Ishikawa (cell line): ENCODE measurements around the gene C17orf75.

Experiments
- CEBPB ChIP-seq: IDR thresholded peaks from 2 replicates; pipeline ENCODE4 v1.6.1; 2012
- CREB1 ChIP-seq: IDR thresholded peaks from 2 replicates; pipeline ENCODE4 v1.6.1; 2012; ENCODE audit warnings: low read depth
- EGR1 ChIP-seq: IDR thresholded peaks from 2 replicates; pipeline ENCODE4 v1.6.1; 2012
- EP300 ChIP-seq: IDR thresholded peaks from 2 replicates; pipeline ENCODE4 v1.6.1; 2012; ENCODE audit warnings: borderline replicate concordance
- FOXM1 ChIP-seq: IDR thresholded peaks from 2 replicates; pipeline ENCODE4 v1.6.1; 2012; ENCODE audit warnings: low read depth, borderline replicate concordance
- NFIC ChIP-seq: IDR thresholded peaks from 2 replicates; pipeline ENCODE4 v1.6.1; 2012
- RAD21 ChIP-seq: IDR thresholded peaks from 2 replicates; pipeline ENCODE4 v1.6.1; 2012; ENCODE audit warnings: low read depth
- TAF1 ChIP-seq: IDR thresholded peaks from 2 replicates; pipeline ENCODE4 v1.6.1; 2012; ENCODE audit warnings: low read depth, mild to moderate bottlenecking
- TCF12 ChIP-seq: IDR thresholded peaks from 2 replicates; pipeline ENCODE4 v1.6.1; 2012; ENCODE audit warnings: low read depth
- TEAD4 ChIP-seq: IDR thresholded peaks from 2 replicates; pipeline ENCODE4 v1.6.1; 2012
- YY1 ChIP-seq: IDR thresholded peaks from 2 replicates; pipeline ENCODE4 v1.6.1; 2012; ENCODE audit warnings: low read depth
- ZBTB7A ChIP-seq: IDR thresholded peaks from 2 replicates; pipeline ENCODE4 v1.6.1; 2012; ENCODE audit warnings: low read depth
- TF ChIP-seq, protein P1 (sequence below): IDR thresholded peaks from 2 replicates; pipeline ENCODE4 v1.6.1; 2012
- TF ChIP-seq, protein P2 (sequence below): IDR thresholded peaks from 2 replicates; pipeline ENCODE4 v1.6.1; 2012
- TF ChIP-seq, protein P3 (sequence below): IDR thresholded peaks from 2 replicates; pipeline ENCODE4 v1.6.1; 2012; ENCODE audit warnings: low read depth, mild to moderate bottlenecking

The C17orf75 gene

DNA sequence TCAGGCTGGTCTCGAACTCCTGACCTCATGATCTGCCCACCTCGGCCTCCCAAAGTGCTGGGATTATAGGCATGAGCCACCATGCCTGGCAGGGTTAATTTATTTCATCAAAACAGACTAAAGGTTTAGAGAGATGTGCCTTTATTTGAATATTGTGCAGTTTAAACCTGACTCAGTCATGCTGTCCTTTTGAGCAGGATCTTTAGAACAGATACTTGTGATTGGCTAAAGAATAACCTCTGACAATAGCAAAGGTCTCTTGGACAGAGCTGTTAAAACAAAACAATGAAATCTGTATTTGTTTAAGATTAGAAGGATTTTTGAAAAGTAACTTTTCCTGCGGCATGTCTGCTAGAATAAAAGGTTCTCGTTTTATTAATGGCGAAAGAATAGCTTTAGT lies 44.0 kb upstream of the C17orf75 start:
- TF ChIP-seq CEBPB (no peak), TEAD4 (no peak), NFIC (no peak), RAD21 (no peak), TAF1 (no peak), EGR1 (no peak), FOXM1 (no peak), ZBTB7A (no peak), YY1 (no peak), TCF12 (no peak), EP300 (no peak), CREB1 (no peak)
- TF ChIP-seq, protein P1, sequence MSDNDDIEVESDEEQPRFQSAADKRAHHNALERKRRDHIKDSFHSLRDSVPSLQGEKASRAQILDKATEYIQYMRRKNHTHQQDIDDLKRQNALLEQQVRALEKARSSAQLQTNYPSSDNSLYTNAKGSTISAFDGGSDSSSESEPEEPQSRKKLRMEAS = no peak
- TF ChIP-seq, protein P2, sequence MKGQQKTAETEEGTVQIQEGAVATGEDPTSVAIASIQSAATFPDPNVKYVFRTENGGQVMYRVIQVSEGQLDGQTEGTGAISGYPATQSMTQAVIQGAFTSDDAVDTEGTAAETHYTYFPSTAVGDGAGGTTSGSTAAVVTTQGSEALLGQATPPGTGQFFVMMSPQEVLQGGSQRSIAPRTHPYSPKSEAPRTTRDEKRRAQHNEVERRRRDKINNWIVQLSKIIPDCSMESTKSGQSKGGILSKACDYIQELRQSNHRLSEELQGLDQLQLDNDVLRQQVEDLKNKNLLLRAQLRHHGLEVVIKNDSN = no peak
- TF ChIP-seq, protein P3, sequence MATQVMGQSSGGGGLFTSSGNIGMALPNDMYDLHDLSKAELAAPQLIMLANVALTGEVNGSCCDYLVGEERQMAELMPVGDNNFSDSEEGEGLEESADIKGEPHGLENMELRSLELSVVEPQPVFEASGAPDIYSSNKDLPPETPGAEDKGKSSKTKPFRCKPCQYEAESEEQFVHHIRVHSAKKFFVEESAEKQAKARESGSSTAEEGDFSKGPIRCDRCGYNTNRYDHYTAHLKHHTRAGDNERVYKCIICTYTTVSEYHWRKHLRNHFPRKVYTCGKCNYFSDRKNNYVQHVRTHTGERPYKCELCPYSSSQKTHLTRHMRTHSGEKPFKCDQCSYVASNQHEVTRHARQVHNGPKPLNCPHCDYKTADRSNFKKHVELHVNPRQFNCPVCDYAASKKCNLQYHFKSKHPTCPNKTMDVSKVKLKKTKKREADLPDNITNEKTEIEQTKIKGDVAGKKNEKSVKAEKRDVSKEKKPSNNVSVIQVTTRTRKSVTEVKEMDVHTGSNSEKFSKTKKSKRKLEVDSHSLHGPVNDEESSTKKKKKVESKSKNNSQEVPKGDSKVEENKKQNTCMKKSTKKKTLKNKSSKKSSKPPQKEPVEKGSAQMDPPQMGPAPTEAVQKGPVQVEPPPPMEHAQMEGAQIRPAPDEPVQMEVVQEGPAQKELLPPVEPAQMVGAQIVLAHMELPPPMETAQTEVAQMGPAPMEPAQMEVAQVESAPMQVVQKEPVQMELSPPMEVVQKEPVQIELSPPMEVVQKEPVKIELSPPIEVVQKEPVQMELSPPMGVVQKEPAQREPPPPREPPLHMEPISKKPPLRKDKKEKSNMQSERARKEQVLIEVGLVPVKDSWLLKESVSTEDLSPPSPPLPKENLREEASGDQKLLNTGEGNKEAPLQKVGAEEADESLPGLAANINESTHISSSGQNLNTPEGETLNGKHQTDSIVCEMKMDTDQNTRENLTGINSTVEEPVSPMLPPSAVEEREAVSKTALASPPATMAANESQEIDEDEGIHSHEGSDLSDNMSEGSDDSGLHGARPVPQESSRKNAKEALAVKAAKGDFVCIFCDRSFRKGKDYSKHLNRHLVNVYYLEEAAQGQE = no peak

DNA sequence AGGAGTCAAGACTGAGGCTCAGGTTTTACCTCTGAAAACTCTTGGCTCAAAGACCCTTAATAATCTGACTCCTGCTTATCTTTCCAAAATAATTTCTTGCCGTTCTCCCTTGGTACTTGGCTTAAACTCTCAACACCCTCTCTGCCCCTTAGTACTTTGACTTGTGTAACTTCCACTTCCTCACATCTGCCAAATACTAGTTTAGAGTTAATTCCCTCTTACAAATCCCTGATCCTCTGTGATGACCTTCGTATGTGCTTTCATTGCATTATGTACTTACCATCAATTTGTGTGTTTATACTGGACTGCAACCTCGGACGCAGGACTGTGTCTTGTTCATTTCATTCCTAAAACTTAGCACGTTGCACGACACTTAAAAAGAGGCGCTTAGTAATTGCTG lies 43.1 kb upstream of the C17orf75 start:
- no peak for TF ChIP-seq FOXM1
- TF ChIP-seq, protein P2 = no peak

DNA sequence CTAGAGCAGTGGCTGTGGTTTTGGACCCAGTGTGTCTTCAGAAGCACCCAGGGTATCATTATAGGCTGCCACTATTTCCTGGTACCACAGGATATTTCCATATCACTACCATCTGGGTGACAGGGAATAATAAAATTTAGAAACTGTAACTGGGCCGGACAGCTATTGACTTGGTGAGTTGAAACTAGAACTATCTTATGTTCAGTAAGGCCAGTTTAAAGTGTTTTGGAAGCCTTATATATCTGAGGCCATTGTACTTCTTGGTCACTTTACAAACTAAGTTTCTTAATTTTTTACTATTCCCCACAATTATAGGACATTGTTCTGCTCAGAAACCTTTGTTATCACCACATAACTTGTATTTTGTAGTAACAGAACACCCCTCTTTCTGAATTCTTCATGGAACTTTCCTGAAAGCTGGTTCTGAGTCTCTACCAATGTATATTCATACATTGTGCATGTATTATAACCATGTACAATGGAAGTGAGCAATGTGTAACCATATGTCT lies 42.0 kb upstream of the C17orf75 start:
- TF ChIP-seq NFIC (no peak), CREB1 (no peak), TAF1 (no peak), FOXM1 (no peak), ZBTB7A (no peak), CEBPB (no peak)

DNA sequence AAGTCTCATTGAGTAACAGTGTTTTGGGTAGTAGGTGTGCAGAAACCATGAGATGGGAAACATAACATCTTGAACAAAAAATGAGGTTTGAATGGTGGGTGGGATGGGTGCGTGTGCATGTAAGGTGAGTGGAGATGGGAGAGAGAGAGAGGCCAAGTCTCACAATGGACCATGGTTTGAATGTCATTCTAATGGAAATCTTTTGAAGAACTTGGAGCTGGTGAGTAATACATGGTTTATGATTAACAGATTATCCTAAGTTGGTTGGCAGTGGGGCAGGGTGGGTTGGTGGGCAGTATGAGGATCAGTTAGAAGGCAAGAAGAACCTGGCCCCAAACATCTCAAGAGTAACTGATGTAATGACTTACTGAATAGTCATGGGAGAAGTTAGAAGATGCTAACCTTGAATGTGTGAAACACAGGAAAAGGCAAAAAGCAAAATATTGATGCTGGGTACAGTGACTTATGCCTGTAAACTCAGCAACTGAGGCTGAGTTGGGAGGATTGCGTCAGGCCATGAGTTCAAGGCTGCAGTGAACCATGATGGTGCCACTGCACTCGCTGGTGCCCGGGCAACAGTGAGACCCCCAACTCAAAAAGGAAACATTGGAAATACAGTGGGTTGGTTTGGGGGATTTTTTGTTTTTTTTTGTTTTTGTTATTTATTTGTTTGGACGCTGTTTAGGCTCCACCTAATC lies 40.7 kb upstream of the C17orf75 start:
- TF ChIP-seq EGR1 (no peak), RAD21 (no peak), TAF1 (no peak), FOXM1 (no peak), CEBPB (no peak), TEAD4 (no peak), EP300 (no peak), CREB1 (no peak), YY1 (no peak), TCF12 (no peak), NFIC (no peak), ZBTB7A (no peak)
- TF ChIP-seq, protein P2 = no peak
- TF ChIP-seq, protein P3 = no peak

DNA sequence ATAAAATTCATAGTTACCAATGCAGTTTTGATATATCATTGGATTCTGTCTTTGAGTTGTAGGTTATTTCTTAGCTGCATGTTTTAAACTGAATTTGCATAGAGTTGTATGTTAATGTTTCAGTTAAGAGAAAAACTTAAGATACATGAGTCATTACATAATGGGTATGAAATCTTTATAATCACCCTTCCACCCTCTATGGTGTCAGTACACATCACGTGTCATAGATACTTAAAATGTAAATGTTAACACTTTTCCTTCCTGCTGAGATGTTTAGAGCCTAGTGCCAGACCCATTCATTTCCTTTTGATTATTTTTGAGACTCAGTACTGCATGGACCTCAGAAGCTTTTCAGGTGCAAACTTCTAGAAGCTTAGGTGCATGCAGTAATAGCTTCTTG lies 28.5 kb upstream of the C17orf75 start:
- TF ChIP-seq, protein P1 = no peak
- TF ChIP-seq FOXM1 (no peak), EGR1 (no peak), YY1 (no peak), NFIC (no peak), EP300 (no peak), TAF1 (no peak), TCF12 (no peak)
- TF ChIP-seq, protein P2 = no peak
